Mesenchymal stem cell (in vitro differentiated cells and primary cell): ENCODE data around the gene TMEM237.

Experiments used
- DNase-seq: peaks from one replicate; pipeline ENCODE4 v3.0.0-alpha.2; 2013
- H2AFZ ChIP-seq: one replicate; pipeline ENCODE4 v1.6.1; 2013; ENCODE audit warnings: low read depth, mild to moderate bottlenecking, control low read depth, inconsistent platforms, low read length, moderate library complexity
- H2AK5ac ChIP-seq: 2 replicates; pipeline ENCODE4 v1.6.1; 2013; ENCODE audit warnings: low read length, moderate library complexity, mild to moderate bottlenecking, inconsistent platforms; ENCODE audit not compliant: severe bottlenecking
- H2BK120ac ChIP-seq: one replicate; pipeline ENCODE4 v1.6.1; 2013; ENCODE audit warnings: low read depth, mild to moderate bottlenecking, inconsistent platforms, low read length, moderate library complexity
- H2BK12ac ChIP-seq, 2 experiments: one replicate each; pipeline ENCODE4 v1.6.1; 2013; ENCODE audit warnings: inconsistent platforms in 2 of 2, low read length in 2 of 2, mild to moderate bottlenecking in 2 of 2, moderate library complexity in 2 of 2, control low read depth in 1 of 2
- H2BK15ac ChIP-seq: one replicate; pipeline ENCODE4 v1.6.1; 2013; ENCODE audit warnings: mild to moderate bottlenecking, low read depth, inconsistent platforms; ENCODE audit not compliant: poor library complexity, severe bottlenecking
- H2BK5ac ChIP-seq: 2 replicates; pipeline ENCODE4 v1.6.1; 2013; ENCODE audit warnings: low read depth, mild to moderate bottlenecking, low read length, control low read depth, inconsistent platforms; ENCODE audit not compliant: poor library complexity, severe bottlenecking
- H3K14ac ChIP-seq, 2 experiments: one replicate each; pipeline ENCODE4 v1.6.1; 2013; ENCODE audit warnings: inconsistent platforms in 2 of 2, low read length in 2 of 2, control low read depth in 1 of 2, mild to moderate bottlenecking in 1 of 2, moderate library complexity in 1 of 2
- H3K18ac ChIP-seq, 2 experiments: one replicate each; pipeline ENCODE4 v1.6.1; 2013; ENCODE audit warnings: inconsistent platforms in 2 of 2, low read length in 2 of 2, control low read depth in 1 of 2, low read depth in 1 of 2, mild to moderate bottlenecking in 1 of 2
- H3K23ac ChIP-seq, 2 experiments: one replicate each; pipeline ENCODE4 v1.6.1; 2013; ENCODE audit warnings: inconsistent platforms in 2 of 2, low read length in 2 of 2, mild to moderate bottlenecking in 2 of 2, moderate library complexity in 2 of 2, control low read depth in 1 of 2
- H3K27ac ChIP-seq: 2 replicates; pipeline ENCODE4 v1.5.1; 2013; ENCODE audit warnings: mild to moderate bottlenecking, moderate library complexity, low read length, control low read depth, inconsistent platforms; ENCODE audit not compliant: poor library complexity, severe bottlenecking
- H3K27me3 ChIP-seq, 2 experiments: 2 replicates each; pipeline versions ENCODE4 v1.6.1 to v1.7.0; 2013; ENCODE audit warnings: low read length in 2 of 2, mild to moderate bottlenecking in 2 of 2, moderate library complexity in 2 of 2, control low read depth in 1 of 2, inconsistent platforms in 1 of 2; ENCODE audit not compliant: control insufficient read depth in 1 of 2, insufficient read depth in 1 of 2
- H3K36me3 ChIP-seq, 2 experiments: 2 replicates each; pipeline versions ENCODE4 v1.6.1 to v1.7.0; 2013; ENCODE audit warnings: low read length in 2 of 2, control low read depth in 1 of 2, inconsistent platforms in 1 of 2, low read depth in 1 of 2, mild to moderate bottlenecking in 1 of 2; ENCODE audit not compliant: insufficient read depth in 2 of 2, control insufficient read depth in 1 of 2
- H3K4ac ChIP-seq, 2 experiments: one replicate each; pipeline ENCODE4 v1.6.1; 2013; ENCODE audit warnings: inconsistent platforms in 2 of 2, low read length in 2 of 2, mild to moderate bottlenecking in 2 of 2, moderate library complexity in 2 of 2, control low read depth in 1 of 2, low read depth in 1 of 2
- H3K4me1 ChIP-seq: 2 replicates; pipeline ENCODE4 v1.6.1; 2013; ENCODE audit warnings: low read depth, low read length, control low read depth; ENCODE audit not compliant: control insufficient read depth, insufficient read depth
- H3K4me2 ChIP-seq: 2 replicates; pipeline ENCODE4 v1.6.1; 2013; ENCODE audit warnings: low read length, mild to moderate bottlenecking, inconsistent platforms; ENCODE audit not compliant: poor library complexity, severe bottlenecking
- H3K4me3 ChIP-seq, 2 experiments: 2 replicates each; pipeline versions ENCODE4 v1.5.1 to v1.7.0; 2013; ENCODE audit warnings: low read length in 2 of 2, mild to moderate bottlenecking in 2 of 2, control low read depth in 1 of 2, low read depth in 1 of 2; ENCODE audit not compliant: insufficient read depth in 1 of 2
- H3K79me1 ChIP-seq: replicated peaks from 2 replicates; pipeline ENCODE4 v1.6.1; 2013; ENCODE audit warnings: mild to moderate bottlenecking, control low read depth, low read length, inconsistent platforms; ENCODE audit not compliant: poor library complexity, severe bottlenecking
- H3K9ac ChIP-seq: 2 replicates; pipeline ENCODE4 v1.7.0; 2013; ENCODE audit warnings: mild to moderate bottlenecking, low read length, moderate library complexity
- H3K9me3 ChIP-seq: 2 replicates; pipeline ENCODE4 v1.7.0; 2013; ENCODE audit warnings: mild to moderate bottlenecking, low read length; ENCODE audit not compliant: control insufficient read depth
- H4K8ac ChIP-seq: one replicate; pipeline ENCODE4 v1.6.1; 2013; ENCODE audit warnings: inconsistent platforms, mild to moderate bottlenecking, low read length, moderate library complexity
- H4K91ac ChIP-seq: one replicate; pipeline ENCODE4 v1.6.1; 2013; ENCODE audit warnings: mild to moderate bottlenecking, low read length, inconsistent platforms
- WGBS: methylation state at CpG from one replicate; pipeline ENCODE4 v1.1.7; 2013; ENCODE audit warnings: mixed read lengths; 5-methylcytosine and 5-hydroxymethylcytosine counted together

TMEM237 gene

GRCh38 chr2:201580486-201580885, 62.8 kb downstream of the TMEM237 start:
- H2BK5ac ChIP-seq = no peak overlapping the region
- H3K4me1 ChIP-seq = peaks cover 6% of the 10 kb centered on the region
- no peak overlapping the region for H4K91ac ChIP-seq
- H3K9ac ChIP-seq = no peak overlapping the region
- no peak overlapping the region for H4K8ac ChIP-seq
- no peaks in the 10 kb centered on the region for H3K9me3 ChIP-seq
- H3K4ac ChIP-seq = no peak overlapping the region
- H2AK5ac ChIP-seq = no peak overlapping the region
- no peak overlapping the region for H2AFZ ChIP-seq
- H3K4me2 ChIP-seq = no peak overlapping the region
- H2BK12ac ChIP-seq = no peak overlapping the region
- no peak overlapping the region for H3K27ac ChIP-seq
- H2BK15ac ChIP-seq = no peak overlapping the region
- peak; percentile 82 for DNase-seq
- H3K36me3 ChIP-seq = no peaks in the 10 kb centered on the region
- H3K23ac ChIP-seq = no peak overlapping the region
- H2BK120ac ChIP-seq = no peak overlapping the region
- 0% methylated on average over 1 of the region's 2 CpGs for WGBS
- no peaks in the 10 kb centered on the region for H3K27me3 ChIP-seq
- H3K18ac ChIP-seq = no peak overlapping the region
- H3K79me1 ChIP-seq = no peaks in the 10 kb centered on the region
- no peak overlapping the region for H3K14ac ChIP-seq
- H3K4me3 ChIP-seq = no peak overlapping the region

DNA sequence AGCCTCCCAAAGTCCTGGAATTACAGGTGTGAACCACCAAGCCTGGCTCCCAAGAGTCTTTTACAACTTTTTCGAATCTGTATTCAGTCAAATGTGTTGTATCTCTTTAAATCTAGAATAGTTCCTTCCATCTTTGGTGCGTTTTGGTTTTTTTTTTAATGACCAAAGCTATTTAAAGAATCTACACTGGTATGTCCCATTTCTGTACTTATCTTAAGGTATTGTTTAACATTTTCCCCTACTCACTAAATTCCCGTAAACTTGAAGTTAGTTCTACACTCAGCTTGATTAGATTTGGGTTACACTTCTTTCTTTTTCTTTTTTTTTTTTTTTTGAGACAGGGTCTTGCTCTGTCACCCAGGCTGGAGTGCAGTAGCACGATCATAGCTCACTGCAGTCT, 63.8 kb downstream of the TMEM237 start:
- Histone ChIP-seq H3K9me3 (no peaks in the 10 kb centered on the region), H4K8ac (peak overlapping the region; percentile 35), H3K4me3 (no peak overlapping the region), H3K36me3 (no peaks in the 10 kb centered on the region), H3K27me3 (no peaks in the 10 kb centered on the region), H2AFZ (no peak overlapping the region), H2BK12ac (peak overlapping the region; percentile 83 to 87), H3K4me1 (peaks cover 6% of the 10 kb centered on the region), H3K79me1 (no peaks in the 10 kb centered on the region), H2BK5ac (no peak overlapping the region), H2BK15ac (no peak overlapping the region), H3K4ac (peak overlapping the region in 1 of 2 experiments; percentile 35), H2BK120ac (peak overlapping the region; percentile 19), H3K23ac (no peak overlapping the region), H3K14ac (no peak overlapping the region), H3K9ac (no peak overlapping the region), H3K27ac (no peak overlapping the region), H3K4me2 (no peak overlapping the region), H2AK5ac (no peak overlapping the region), H3K18ac (peak overlapping the region in 1 of 2 experiments; percentile 37), H4K91ac (peak overlapping the region; percentile 64)
- DNase-seq = peak; percentile 11
- 91% methylated on average over 1 of the region's 4 CpGs for WGBS

GRCh38 chr2:201575971-201576370, 67.3 kb downstream of the TMEM237 start:
- no peak overlapping the region for H2BK15ac ChIP-seq
- 66% methylated on average over 1 of the region's 3 CpGs for WGBS
- H3K4me2 ChIP-seq = no peak overlapping the region
- H3K4me1 ChIP-seq = peaks cover 6% of the 10 kb centered on the region
- H4K8ac ChIP-seq = no peak overlapping the region
- H3K18ac ChIP-seq = no peak overlapping the region
- no peak overlapping the region for H4K91ac ChIP-seq
- no peaks in the 10 kb centered on the region for H3K9me3 ChIP-seq
- H3K4me3 ChIP-seq = no peak overlapping the region
- no peak overlapping the region for H3K23ac ChIP-seq
- no peak overlapping the region for H3K14ac ChIP-seq
- no peak overlapping the region for H3K9ac ChIP-seq
- no peak overlapping the region for H2AFZ ChIP-seq
- no peak overlapping the region for H3K27ac ChIP-seq
- H3K36me3 ChIP-seq = no peaks in the 10 kb centered on the region
- H2AK5ac ChIP-seq = no peak overlapping the region
- H3K79me1 ChIP-seq = no peaks in the 10 kb centered on the region
- no peaks in the 10 kb centered on the region for H3K27me3 ChIP-seq
- no peak overlapping the region for H2BK5ac ChIP-seq
- H2BK120ac ChIP-seq = no peak overlapping the region
- H2BK12ac ChIP-seq = no peak overlapping the region
- no peak for DNase-seq
- H3K4ac ChIP-seq = no peak overlapping the region

- no peak overlapping the region for H2AK5ac ChIP-seq
- no peak overlapping the region for H3K4me2 ChIP-seq
- no peak overlapping the region for H2BK12ac ChIP-seq
- no peak overlapping the region for H3K4ac ChIP-seq
- DNase-seq = no peak
- H3K27ac ChIP-seq = no peak overlapping the region
- no peak overlapping the region for H3K18ac ChIP-seq
- H3K36me3 ChIP-seq = no peaks in the 10 kb centered on the region
- H3K4me1 ChIP-seq = peaks cover 4% of the 10 kb centered on the region
- H4K91ac ChIP-seq = no peak overlapping the region
- no peaks in the 10 kb centered on the region for H3K79me1 ChIP-seq
- H4K8ac ChIP-seq = no peak overlapping the region
- no peak overlapping the region for H3K23ac ChIP-seq
- H2BK5ac ChIP-seq = no peak overlapping the region
- no peak overlapping the region for H2AFZ ChIP-seq
- no peak overlapping the region for H3K4me3 ChIP-seq
- H3K9ac ChIP-seq = no peak overlapping the region
- no peaks in the 10 kb centered on the region for H3K27me3 ChIP-seq
- no peak overlapping the region for H3K14ac ChIP-seq
- H2BK120ac ChIP-seq = no peak overlapping the region
- no peaks in the 10 kb centered on the region for H3K9me3 ChIP-seq
- 100% methylated on average over 1 of the region's 1 CpG for WGBS
- no peak overlapping the region for H2BK15ac ChIP-seq
Measured at GRCh38 chr2:201574766-201575165, 68.5 kb downstream of the TMEM237 start.
